GM23248 (cell line): ENCODE results near the gene ALG11.

Experiments
- EZH2 ChIP-seq: fragments of 200-600 bp; sonication (generic); IDR thresholded peaks from 2 replicates; pipeline ENCODE4 v1.6.1; 2018; ENCODE audit warnings: antibody characterized with exemption, mild to moderate bottlenecking; ENCODE audit not compliant: insufficient read depth, poor library complexity, severe bottlenecking
- EZH2phosphoT487 ChIP-seq: fragments of 200-600 bp; sonication (generic); IDR thresholded peaks from 2 replicates; pipeline ENCODE4 v1.6.1; 2018; ENCODE audit warnings: antibody characterized with exemption, moderate library complexity, mild to moderate bottlenecking, low read depth; ENCODE audit not compliant: insufficient read depth

DNA sequence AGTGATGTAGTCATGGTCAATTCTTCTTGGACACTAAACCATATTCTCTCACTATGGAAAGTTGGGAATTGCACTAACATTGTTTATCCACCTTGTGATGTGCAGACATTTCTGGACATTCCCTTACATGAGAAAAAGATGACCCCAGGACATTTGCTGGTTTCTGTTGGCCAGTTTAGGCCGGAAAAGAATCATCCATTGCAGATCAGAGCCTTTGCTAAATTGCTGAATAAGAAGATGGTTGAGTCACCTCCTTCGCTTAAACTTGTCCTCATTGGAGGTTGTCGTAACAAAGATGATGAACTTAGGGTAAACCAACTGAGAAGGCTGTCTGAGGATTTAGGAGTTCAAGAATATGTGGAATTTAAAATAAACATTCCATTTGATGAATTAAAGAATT lies 12.3 kb downstream of the ALG11 start, which contains the start of gene UTP14C:
- TF ChIP-seq EZH2, result no peak
- TF ChIP-seq EZH2phosphoT487, result no peak
